ENCODE measurements around the gene SUN2.

- TF ChIP-seq CTCF (IDR thresholded peaks at IDR 0.05): no peak
- TF ChIP-seq EP300 (IDR thresholded peaks at IDR 0.05): no peak
- TF ChIP-seq POLR2A (IDR thresholded peaks at IDR 0.05): no peak
Measured at GRCh38 chr22:38786631-38787030, 30.8 kb upstream of the SUN2 start.
